ENCODE results near the gene CYP24A1.

CYP24A1 gene

GRCh38 chr20:54144847-54145414, 28.9 kb downstream of the CYP24A1 start:
- TF ChIP-seq CTCF (conservative IDR thresholded peaks at IDR 0.05) = no peak

DNA sequence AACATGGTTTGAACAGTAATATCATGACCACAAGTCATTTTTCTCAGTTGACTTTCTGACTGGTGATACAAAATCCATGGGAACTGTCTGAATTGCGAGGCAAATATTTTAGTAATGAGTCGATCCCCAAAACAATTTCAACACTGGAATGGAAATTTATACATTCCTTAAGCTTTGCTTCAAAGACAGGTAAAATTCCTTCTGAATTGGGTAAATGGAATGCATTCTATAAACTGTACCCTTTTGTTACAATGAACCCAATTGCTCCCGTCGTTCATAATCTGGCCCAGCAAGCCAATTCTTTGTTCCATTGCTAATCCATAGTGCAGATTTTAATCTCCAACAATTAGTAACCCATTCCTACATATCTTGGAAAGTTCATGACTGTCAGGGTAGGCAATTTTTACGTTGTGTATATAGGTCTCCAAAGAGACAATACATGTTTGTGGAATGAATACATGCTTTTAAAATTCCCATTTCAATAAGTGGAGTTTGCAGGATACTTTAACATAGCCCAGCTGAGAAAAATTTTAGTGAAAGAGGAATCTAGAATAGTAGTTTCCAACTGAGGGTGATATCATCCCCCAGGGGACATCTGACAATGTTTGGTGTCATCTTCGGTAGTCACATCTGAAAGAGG, 32.7 kb downstream of the CYP24A1 start:
- no peak overlapping the region for H3K27ac ChIP-seq
- TF ChIP-seq CTCF (conservative IDR thresholded peaks at IDR 0.05) = no peak

More at GRCh38 chr20:54144847-54145414, 28.9 kb downstream of the CYP24A1 start:
- H3K27ac ChIP-seq = no peak overlapping the region

- TF ChIP-seq CTCF (conservative IDR thresholded peaks at IDR 0.05) = no peak
- no peak overlapping the region for H3K27ac ChIP-seq
Observed at GRCh38 chr20:54140486-54140885, 33.3 kb downstream of the CYP24A1 start.

DNA sequence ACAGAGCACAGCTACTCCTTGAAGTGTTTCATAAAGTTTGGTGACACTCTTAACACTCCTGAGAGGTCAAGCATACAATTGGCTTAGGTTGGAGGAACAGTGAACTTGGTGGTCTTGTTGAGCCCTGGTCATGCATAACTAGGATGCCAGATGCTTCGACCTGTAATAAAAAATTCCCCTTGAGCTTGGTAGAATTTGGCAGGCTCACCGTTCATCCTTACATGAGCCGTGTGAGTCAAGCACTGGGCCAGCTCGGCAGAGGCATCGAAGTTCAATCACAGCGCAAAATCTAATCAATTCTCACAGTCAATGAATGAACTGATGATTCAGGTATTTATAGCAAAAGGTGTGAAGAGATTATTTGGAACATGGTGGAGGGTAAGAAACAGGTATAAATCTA, 33.7 kb downstream of the CYP24A1 start:
- H3K27ac ChIP-seq = no peak overlapping the region
- TF ChIP-seq CTCF (conservative IDR thresholded peaks at IDR 0.05) = no peak

DNA sequence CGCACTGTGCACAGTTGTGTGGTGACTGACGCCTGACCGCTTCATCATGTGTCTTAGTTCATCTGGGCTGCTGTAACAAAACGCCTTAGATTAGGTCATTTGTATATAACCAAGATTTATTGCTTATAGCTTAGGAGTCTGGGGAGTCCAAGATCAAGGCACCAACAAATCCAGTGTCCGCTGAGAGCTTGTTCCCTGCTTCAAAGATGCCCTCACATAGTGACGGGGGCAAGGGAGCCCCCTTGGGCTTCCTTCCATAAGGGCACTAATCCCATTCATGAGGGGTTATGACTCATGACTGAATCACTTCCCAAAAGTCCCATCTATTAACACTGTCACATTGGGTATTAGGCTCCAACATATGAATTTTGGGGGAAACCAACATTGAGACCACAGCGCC, 34.6 kb downstream of the CYP24A1 start:
- H3K27ac ChIP-seq = no peak overlapping the region
- no peak for TF ChIP-seq CTCF (conservative IDR thresholded peaks at IDR 0.05)

DNA sequence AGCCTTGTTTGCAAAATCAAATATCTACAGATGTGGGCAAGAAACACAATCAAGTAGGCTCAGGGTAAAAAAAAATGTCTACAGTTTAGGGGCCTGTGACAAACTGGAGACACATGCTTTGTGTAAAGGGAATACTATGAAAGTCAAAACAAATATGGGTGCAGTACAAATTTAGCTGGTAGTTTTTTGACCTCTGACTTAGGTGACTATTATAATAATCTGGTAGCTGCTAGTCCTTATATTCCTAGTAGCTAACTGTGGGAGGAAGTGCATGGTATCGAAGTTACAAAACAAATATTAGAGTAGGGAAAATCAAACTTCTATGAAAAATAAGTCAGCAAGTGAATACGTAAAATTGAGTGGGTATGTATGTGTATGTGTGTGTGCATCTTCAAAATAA, 35.4 kb downstream of the CYP24A1 start:
- no peak for TF ChIP-seq CTCF (conservative IDR thresholded peaks at IDR 0.05)
- H3K27ac ChIP-seq = no peak overlapping the region

DNA sequence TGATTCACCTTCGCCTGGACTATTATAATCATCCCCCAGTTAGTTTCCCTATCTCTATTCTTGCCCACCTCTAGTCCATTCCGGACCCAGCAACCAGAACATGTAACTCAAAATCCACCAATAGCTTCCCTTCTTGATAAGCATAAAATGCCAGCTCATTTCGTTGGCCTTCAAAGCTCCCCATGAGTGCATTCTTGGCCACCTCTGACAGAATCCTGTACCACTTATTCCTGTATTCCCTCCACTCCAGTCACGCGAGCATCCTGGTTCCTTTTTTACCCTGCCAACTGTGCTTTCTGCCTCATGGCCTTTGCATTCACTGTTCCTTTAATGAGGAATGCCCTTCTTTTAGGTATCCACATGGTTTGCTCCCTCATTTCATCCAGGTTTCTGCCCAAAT, 36.7 kb downstream of the CYP24A1 start:
- H3K27ac ChIP-seq = no peak overlapping the region
- no peak for TF ChIP-seq CTCF (conservative IDR thresholded peaks at IDR 0.05)
